CD4-positive, alpha-beta T cell treated with Interleukin-21 for 1 hour (primary cell): ENCODE results near the gene TRIM60.
"Not testable (repeated sequence)": the region's sequence is repeated elsewhere in the genome, so short reads cannot be mapped to it uniquely, and the experiment has no call there.

ENCODE experiments used
- DNase-seq: peaks from one replicate; pipeline ENCODE4 v3.0.0-alpha.2; 2020

The TRIM60 gene

GRCh38 chr4:165031436-165032211, at the start of gene TRIM60:
TSS of gene TRIM60 (plus strand) at chr4:165031999. CDS start at chr4:165040073, 8,074 bp downstream.
- no peak for DNase-seq

GRCh38 chr4:164989471-164989870, 42.3 kb upstream of the TRIM60 start:
- DNase-seq: no peak

GRCh38 chr4:164990786-164991185, 41.0 kb upstream of the TRIM60 start:
- not testable (repeated sequence) for DNase-seq

GRCh38 chr4:164996123-164996522, 35.7 kb upstream of the TRIM60 start:
- DNase-seq: not testable (repeated sequence)

- no peak for DNase-seq
Observed at GRCh38 chr4:164997324-164997723, 34.5 kb upstream of the TRIM60 start.

- no peak for DNase-seq
Observed at GRCh38 chr4:164997941-164998340, 33.9 kb upstream of the TRIM60 start.

GRCh38 chr4:164998526-164999080, 33.2 kb upstream of the TRIM60 start:
- DNase-seq: not testable (repeated sequence)

GRCh38 chr4:165001957-165002356, 29.8 kb upstream of the TRIM60 start:
- not testable (repeated sequence) for DNase-seq

GRCh38 chr4:165005352-165005925, 26.4 kb upstream of the TRIM60 start:
- DNase-seq: no peak

GRCh38 chr4:165006456-165006855, 25.3 kb upstream of the TRIM60 start:
- DNase-seq: no peak

GRCh38 chr4:165006886-165007285, 24.9 kb upstream of the TRIM60 start:
- no peak for DNase-seq

GRCh38 chr4:165009493-165010227, 22.1 kb upstream of the TRIM60 start:
- DNase-seq: no peak

GRCh38 chr4:165010487-165010886, 21.3 kb upstream of the TRIM60 start:
- DNase-seq: no peak

GRCh38 chr4:165010991-165011390, 20.8 kb upstream of the TRIM60 start:
- DNase-seq: no peak

GRCh38 chr4:165011403-165011802, 20.4 kb upstream of the TRIM60 start:
- DNase-seq: no peak

GRCh38 chr4:165013691-165014090, 18.1 kb upstream of the TRIM60 start:
- DNase-seq: no peak

- DNase-seq: no peak
Observed at GRCh38 chr4:165016971-165017370, 14.8 kb upstream of the TRIM60 start.

- not testable (repeated sequence) for DNase-seq
Observed at GRCh38 chr4:165019995-165020394, 11.8 kb upstream of the TRIM60 start.

GRCh38 chr4:165025782-165026181, 6.0 kb upstream of the TRIM60 start:
- DNase-seq: not testable (repeated sequence)

GRCh38 chr4:165027762-165028402, 3.9 kb upstream of the TRIM60 start:
- DNase-seq: no peak

GRCh38 chr4:165048170-165048569, 16.4 kb downstream of the TRIM60 start:
- DNase-seq: no peak

GRCh38 chr4:165052627-165053026, 20.8 kb downstream of the TRIM60 start:
- DNase-seq: no peak

- no peak for DNase-seq
Observed at GRCh38 chr4:165053645-165054044, 21.8 kb downstream of the TRIM60 start, which contains the start of gene TRIM75. TSS of gene TRIM75 (plus strand) at chr4:165053866. CDS start at chr4:165059148, 5,282 bp downstream.
